ELF-1 (cell line): Measurements from ENCODE around the gene ACTN4.
"Not testable (repeated sequence)": the region's sequence is repeated elsewhere in the genome, so short reads cannot be mapped to it uniquely, and the experiment has no call there.

Experiments
- DNase-seq: peaks from one replicate; pipeline ENCODE4 v3.0.0-alpha.2; 2016; ENCODE audit warnings: low read depth, low spot score

Gene ACTN4

DNA sequence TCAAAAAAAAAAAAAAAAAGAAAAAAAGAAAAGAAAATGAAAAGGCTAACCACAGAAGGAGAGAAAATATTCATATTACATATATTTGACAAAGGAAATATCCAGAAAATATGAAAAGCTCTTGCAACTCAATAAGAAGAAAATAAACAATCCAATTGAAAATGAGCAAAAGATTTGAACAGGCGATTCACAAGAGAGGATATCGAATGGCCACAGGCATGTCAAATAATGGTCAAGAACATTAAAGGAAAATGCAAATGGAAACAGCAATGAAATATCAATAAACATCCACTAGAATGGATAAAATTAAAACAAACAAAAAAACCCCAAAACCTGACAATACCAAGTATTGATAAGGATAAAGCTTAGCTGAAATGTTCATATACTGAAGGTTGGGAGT, 117.8 kb downstream of the ACTN4 start:
- DNase-seq = no peak

- DNase-seq = no peak
These were observed 119.0 kb downstream of the ACTN4 start for GRCh38 chr19:38766276-38767047.

DNA sequence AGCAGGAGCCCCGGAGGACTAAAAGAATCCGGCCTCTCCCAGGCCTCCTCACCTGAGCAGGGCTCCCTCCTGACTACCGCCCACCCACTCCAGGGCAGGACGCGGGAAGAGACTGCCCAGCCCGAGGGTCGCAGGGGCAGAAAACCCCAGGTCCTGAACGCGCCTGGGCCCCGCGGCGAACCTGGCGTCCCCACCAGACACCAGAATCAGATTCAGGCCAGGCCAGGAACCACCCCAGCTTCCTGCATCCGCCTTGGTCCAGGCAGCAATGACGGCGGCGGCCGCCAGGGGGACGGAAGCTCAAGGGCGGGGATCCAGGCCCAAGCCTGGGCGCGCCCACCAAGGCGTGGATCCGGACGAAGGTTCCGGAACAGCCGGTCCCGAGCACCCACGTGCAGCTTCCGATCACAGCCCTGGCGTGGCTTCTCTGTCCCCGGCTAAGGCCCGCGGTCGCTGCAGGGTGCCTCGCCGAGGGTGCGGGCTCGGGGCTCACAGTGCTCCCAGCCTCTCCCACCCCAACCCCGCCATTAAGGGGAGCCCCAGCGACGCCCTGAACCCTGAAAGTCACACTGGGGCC, 122.3 kb downstream of the ACTN4 start:
- DNase-seq = peak; percentile 78

DNA sequence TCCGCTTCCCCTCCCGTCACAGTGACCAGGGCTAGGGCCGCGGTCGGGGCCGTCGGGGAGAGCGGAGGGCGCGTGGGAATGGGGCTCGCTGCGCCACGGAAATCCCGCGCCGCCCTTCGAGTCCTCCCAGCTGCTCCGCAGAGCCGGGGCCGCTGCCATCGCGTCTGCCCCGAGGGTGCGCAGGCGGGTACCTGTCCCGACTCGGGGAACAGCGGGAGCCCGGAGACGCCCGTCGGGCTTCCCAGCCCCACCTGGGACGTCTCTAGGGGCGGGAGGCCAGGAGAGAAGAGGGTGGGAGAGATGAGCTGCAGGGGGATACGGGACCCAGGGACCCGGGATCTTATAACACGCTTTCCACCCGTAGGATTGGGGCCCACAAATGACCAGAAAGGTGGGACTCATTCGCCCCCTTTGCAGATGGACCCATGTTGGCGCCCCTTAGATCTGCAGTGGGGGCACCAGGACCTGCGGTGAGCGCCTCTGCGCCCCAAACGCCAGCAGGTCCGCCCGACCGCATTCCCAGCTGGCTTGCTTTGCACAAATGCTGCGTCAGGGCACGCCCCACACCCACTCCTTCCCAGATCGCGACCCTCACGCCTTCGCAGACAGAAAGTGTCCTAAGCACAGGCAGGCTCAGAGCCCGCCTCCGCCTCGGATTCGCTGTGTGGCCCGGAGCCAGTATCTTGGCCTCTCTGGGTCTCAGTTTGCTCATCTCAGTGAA, 122.9 kb downstream of the ACTN4 start:
- not testable (repeated sequence) for DNase-seq

GRCh38 chr19:38770949-38771275, 123.5 kb downstream of the ACTN4 start:
- DNase-seq = not testable (repeated sequence)

DNA sequence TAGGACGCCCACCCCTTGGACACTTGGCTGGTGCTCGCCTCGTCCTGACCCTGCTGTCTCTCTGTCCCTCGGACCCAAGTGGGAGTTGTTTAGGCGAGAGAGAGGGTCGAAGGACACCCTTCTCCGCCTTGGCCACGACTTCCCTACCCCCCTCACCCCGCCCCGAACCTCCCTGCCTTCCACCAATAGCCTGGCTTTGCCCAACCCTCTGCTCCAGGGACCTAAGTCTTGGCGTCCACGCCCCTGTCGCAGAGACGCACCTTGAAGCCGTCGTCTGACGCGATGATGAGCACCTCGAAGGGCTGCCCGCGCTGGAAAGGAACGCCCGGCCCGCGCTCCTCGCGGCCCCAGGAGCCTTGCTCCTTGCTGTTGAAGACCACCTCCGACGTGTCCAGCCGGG, 124.1 kb downstream of the ACTN4 start:
- DNase-seq = not testable (repeated sequence)

DNA sequence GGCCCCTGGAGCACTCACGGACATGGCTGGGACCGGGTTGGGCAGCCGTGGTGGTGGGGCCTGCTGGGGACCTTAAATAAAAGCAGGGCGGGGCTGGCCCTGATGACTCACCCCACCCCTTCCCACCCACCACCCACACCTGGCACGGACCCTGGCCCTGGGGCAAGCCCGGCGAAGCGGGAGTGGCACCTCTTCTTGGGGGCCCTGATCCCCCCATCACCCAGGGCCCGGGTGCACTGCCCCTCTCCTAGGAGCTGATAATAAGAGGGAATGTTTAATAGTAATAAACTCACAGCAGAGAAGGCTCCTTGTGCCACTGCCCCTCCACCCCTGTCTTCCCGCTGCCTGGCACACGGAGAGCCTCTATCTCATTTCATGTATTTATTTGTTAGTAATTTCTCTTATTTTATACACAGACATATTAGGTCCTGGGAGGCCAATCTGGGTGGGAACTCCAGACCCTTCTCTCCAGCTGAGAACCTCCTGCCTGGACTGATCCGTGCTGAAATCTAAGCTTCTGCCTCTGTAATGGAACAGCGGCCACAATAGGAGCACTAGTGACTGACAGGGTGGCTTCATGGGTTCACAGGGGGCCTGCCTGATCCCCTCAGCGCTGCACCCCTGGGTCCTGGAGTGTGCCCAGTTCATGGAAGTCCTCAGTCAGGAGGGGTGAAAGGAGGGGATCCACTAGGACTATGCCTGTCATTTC, 126.2 kb downstream of the ACTN4 start, which contains the start of gene LGALS7:
TSS of gene LGALS7 (minus strand) at position 49 of the 709 bp plus-strand sequence. CDS start at position 24, 25 bp downstream.
- no peak for DNase-seq

DNA sequence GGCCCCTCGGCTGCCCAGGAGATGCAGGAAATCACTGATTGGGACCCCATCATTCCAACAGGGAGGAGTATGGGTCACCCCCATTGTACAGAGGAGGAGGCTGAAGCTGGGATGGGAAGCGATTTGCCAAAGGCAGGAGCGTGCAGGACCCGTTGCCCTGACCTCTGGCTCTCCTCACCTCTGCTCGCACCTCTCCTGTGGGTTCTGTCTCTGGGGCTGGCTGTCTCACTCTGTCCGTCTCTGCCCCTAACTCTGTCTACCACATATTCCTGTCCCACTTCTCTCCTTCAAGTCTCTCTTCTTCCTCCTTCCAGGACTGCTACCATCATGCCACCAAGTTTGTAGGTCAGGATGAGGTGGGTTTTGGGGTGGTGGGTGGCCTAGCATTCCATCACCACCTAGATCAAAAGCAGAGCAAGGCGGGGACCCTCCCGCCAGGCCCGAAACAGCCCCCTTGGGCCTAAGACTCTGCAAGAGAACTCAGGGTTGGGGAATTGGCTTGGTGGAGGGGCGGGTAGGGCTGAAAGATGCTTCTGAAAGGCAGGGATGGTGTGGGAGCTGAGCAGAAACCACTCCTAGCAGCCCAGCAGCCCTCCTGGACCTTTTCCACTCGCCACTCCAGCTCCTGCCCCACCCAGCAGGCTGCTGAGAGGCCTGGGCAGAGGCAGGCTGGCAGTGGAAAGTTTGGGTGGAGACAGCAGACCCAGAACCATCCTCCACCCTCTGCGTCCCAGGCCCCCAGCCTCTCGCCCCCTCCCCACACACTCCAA, 126.9 kb downstream of the ACTN4 start:
- no peak for DNase-seq

GRCh38 chr19:38778733-38779132, 131.3 kb downstream of the ACTN4 start:
- DNase-seq = no peak

DNA sequence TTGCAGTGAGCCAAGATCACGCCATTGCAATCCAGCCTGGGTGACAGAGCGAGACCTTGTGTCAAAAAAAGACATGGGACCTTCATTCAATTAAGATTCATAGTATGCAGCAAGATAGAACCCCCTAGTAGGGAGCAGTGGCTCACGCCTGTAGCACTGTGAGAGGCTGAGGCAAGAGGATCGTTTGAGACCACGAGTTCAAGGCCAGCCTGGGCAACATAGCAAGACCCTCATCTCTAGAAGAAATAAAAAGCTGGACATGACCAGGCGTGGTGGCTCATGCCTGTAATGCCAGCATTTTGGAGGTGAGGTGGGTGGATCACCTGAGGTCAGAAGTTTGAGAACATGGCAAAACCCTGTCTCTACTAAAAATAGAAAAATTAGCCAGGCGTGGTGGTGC, 133.0 kb downstream of the ACTN4 start:
- no peak for DNase-seq

GRCh38 chr19:38781058-38781457, 133.6 kb downstream of the ACTN4 start:
- DNase-seq = no peak
